ENCODE measurements around the gene NLGN1.

- no peak for TF ChIP-seq ZNF384 (IDR thresholded peaks at IDR 0.05)
- TF ChIP-seq CTBP1 (IDR thresholded peaks at IDR 0.05; ENCODE audit: borderline replicate concordance), result no peak
- no peak for TF ChIP-seq FOXM1 (IDR thresholded peaks at IDR 0.05; ENCODE audit: borderline replicate concordance)
- TF ChIP-seq SUZ12 (IDR thresholded peaks at IDR 0.05), result no peak
- TF ChIP-seq SP1 (IDR thresholded peaks at IDR 0.05), result no peak
- TF ChIP-seq, protein P1, sequence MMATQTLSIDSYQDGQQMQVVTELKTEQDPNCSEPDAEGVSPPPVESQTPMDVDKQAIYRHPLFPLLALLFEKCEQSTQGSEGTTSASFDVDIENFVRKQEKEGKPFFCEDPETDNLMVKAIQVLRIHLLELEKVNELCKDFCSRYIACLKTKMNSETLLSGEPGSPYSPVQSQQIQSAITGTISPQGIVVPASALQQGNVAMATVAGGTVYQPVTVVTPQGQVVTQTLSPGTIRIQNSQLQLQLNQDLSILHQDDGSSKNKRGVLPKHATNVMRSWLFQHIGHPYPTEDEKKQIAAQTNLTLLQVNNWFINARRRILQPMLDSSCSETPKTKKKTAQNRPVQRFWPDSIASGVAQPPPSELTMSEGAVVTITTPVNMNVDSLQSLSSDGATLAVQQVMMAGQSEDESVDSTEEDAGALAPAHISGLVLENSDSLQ (IDR thresholded peaks at IDR 0.05), result no peak
- no peak for TF ChIP-seq FOXA1 (IDR thresholded peaks at IDR 0.05)
- TF ChIP-seq BHLHE40 (IDR thresholded peaks at IDR 0.05; ENCODE audit: borderline replicate concordance), result no peak
- TF ChIP-seq NFRKB (IDR thresholded peaks at IDR 0.05), result no peak
- no peak for TF ChIP-seq TARDBP (IDR thresholded peaks at IDR 0.05)
- TF ChIP-seq ELF4 (IDR thresholded peaks at IDR 0.05), result no peak
These were observed 686.2 kb downstream of the NLGN1 start for GRCh38 chr3:174083706-174084105.
